ENCODE data around the gene TGFBR2. TPM values are rescaled to one million over a fixed set of nuclear protein-coding genes. Genes with fewer than 3 reads are reported as not detected.

The TGFBR2 gene
- total RNA-seq, 1 donor, result 37.1 TPM

- H3K4me3 ChIP-seq (ENCODE audit: low read depth, low read length), result no peak overlapping the region
- no peak for DNase-seq (ENCODE audit: low read depth)
- no peak for TF ChIP-seq CTCF (IDR thresholded peaks at IDR 0.05; ENCODE audit: insufficient read depth, low read depth, low read length)
Observed at GRCh38 chr3:30632521-30632920, 26.1 kb downstream of the TGFBR2 start.

GRCh38 chr3:30633718-30634117, 27.3 kb downstream of the TGFBR2 start:
- TF ChIP-seq CTCF (IDR thresholded peaks at IDR 0.05; ENCODE audit: insufficient read depth, low read depth, low read length), result no peak
- H3K4me3 ChIP-seq (ENCODE audit: low read depth, low read length), result no peak overlapping the region
- DNase-seq (ENCODE audit: low read depth), result no peak

- no peak for TF ChIP-seq CTCF (IDR thresholded peaks at IDR 0.05; ENCODE audit: insufficient read depth, low read depth, low read length)
- H3K4me3 ChIP-seq (ENCODE audit: low read depth, low read length), result no peak overlapping the region
Observed at GRCh38 chr3:30634761-30635735, 28.6 kb downstream of the TGFBR2 start.

GRCh38 chr3:30637310-30638219, 31.2 kb downstream of the TGFBR2 start:
- DNase-seq (ENCODE audit: low read depth), result no peak
- no peak for TF ChIP-seq CTCF (IDR thresholded peaks at IDR 0.05; ENCODE audit: insufficient read depth, low read depth, low read length)
- H3K4me3 ChIP-seq (ENCODE audit: low read depth, low read length), result no peak overlapping the region

More at GRCh38 chr3:30634761-30635735, 28.6 kb downstream of the TGFBR2 start:
- DNase-seq (ENCODE audit: low read depth), result no peak

- no peak for TF ChIP-seq CTCF (IDR thresholded peaks at IDR 0.05; ENCODE audit: insufficient read depth, low read depth, low read length)
- no peak overlapping the region for H3K4me3 ChIP-seq (ENCODE audit: low read depth, low read length)
- DNase-seq (ENCODE audit: low read depth), result no peak
Observed at GRCh38 chr3:30638685-30639412, 32.4 kb downstream of the TGFBR2 start.

GRCh38 chr3:30639937-30640336, 33.5 kb downstream of the TGFBR2 start:
- H3K4me3 ChIP-seq (ENCODE audit: low read depth, low read length), result no peak overlapping the region
- no peak for DNase-seq (ENCODE audit: low read depth)
- no peak for TF ChIP-seq CTCF (IDR thresholded peaks at IDR 0.05; ENCODE audit: insufficient read depth, low read depth, low read length)

Data from fibroblast of villous mesenchyme (primary cell).